GM12801 (cell line): ENCODE data around the gene KRT35.

Experiments used
- TF ChIP-seq, protein P1 (sequence below): IDR thresholded peaks from one replicate; pipeline ENCODE4 v1.5.1; 2011; ENCODE audit warnings: control low read depth; ENCODE audit not compliant: insufficient read length; ENCODE audit errors: extremely low read depth

Gene KRT35

DNA sequence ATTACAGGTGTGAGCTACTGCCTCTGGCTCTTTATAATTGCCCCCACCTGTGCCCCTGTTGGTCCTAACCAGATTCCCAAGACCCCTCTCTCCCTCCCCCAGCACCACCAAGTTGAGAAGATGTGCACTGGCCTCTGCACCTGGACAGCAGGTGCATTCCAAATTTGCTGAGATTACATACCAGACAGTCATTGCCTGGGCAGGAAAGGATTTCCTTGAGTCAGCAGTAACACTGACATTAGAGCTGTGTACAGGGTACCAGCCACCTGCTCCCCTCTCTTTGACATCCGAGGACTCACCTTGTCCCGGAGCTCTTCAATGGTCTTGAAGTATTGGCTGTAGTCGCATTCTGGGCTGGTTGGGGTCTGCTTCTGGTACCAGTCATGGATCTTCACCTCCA is 37.1 kb upstream of the KRT35 start:
- TF ChIP-seq, protein P1, sequence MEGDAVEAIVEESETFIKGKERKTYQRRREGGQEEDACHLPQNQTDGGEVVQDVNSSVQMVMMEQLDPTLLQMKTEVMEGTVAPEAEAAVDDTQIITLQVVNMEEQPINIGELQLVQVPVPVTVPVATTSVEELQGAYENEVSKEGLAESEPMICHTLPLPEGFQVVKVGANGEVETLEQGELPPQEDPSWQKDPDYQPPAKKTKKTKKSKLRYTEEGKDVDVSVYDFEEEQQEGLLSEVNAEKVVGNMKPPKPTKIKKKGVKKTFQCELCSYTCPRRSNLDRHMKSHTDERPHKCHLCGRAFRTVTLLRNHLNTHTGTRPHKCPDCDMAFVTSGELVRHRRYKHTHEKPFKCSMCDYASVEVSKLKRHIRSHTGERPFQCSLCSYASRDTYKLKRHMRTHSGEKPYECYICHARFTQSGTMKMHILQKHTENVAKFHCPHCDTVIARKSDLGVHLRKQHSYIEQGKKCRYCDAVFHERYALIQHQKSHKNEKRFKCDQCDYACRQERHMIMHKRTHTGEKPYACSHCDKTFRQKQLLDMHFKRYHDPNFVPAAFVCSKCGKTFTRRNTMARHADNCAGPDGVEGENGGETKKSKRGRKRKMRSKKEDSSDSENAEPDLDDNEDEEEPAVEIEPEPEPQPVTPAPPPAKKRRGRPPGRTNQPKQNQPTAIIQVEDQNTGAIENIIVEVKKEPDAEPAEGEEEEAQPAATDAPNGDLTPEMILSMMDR, result no peak

DNA sequence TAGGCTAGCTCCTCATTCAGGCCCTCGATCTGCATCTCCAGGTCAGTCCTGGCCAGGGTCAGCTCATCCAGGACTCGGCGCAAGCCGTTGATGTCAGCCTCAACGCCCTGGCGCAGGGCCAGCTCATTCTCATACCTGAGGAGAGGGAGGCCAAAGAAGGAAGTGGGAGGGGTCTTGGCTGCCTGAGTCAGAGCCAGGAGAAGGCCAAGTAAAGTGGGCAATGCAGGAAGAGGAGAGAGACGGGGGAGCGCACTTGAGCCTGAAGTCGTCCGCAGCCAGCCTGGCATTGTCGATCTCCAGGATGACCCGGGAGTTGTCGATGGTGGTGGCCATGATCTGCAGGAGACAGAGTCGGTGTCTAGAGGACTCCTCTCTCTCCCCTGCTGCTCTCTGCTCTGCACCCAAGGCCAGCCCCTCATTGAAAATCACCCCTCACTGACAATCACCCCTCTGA is 35.9 kb upstream of the KRT35 start:
- TF ChIP-seq, protein P1, result no peak

DNA sequence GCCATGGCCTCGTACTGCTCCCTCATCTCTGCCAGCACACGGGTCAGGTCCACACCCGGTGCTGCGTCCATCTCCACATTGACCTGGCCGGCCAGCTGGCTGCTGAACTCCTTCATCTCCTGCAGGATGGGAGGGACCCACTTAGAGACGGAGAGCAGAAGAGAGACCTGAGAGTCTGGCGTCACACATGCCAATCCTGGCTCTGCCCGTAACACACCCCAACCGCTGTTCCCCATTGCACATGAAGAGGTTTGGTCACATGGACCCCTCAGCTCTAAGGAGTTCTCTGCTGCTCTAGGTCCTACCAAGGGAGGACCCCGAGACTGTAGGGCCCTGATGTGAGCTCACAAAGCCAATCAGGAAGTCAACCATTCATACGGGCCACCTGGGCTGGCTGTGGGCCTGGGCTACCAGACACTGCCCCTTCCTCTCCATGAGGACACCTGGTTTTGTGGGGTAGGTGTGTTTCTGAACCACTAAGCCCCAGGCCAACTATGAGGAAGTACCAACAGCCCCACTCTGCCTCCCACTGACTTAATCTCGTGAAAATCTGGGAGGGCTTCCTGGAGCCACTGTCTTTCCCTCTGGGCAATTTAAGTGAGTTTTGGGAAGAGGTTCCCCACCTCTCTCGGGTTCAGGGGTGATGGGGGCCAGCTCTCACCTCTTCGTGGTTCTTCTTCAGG is 35.3 kb upstream of the KRT35 start:
- TF ChIP-seq, protein P1, result no peak

DNA sequence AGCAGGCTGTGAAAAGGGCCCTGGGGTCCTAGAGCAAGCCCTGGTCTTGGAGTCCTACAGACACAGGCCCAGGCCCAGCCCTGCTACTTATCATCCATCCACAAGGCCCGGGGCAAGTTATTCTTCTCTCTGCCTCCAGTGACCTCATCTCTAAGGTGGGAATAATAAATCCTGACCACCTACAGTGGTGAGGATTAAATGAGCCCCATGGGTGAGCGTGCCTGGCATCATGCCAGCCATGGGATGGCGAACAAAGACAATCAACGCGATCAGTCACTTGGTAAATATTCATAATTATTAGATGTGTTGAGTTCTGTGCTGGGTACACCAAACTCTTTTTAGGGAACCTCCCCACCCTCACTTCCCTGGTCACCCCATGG is 32.2 kb upstream of the KRT35 start:
- TF ChIP-seq, protein P1, result no peak

DNA sequence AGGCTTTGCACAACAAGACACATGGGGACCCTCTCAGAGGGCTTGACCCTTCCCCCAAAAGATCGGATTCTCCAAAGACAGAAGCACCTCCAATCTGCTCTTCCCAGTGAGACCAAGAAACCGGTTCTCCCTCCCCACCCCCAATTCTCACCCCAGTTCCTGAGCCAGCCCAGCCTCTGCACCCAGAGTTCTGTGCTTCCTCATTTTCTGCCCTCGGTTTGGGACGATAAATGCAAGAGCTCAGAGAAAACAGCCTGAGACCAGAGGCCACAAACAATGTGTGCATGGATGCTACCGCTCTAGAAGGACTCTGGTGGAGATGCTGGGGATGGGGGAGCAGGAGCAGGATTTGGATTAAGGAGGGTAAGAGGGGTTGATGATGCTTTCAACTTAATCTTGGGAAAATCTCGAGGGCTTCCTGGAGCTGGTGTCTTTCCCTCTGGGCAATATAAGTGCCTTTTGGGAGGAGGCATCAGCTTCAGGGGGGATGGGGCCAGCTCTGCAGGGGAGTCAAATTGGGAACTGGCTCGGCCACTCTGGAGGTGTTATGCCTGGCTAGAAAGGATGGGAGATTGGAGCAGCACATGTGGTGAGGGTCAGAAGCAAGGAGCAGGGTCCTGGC is 31.7 kb upstream of the KRT35 start:
- TF ChIP-seq, protein P1, result no peak

DNA sequence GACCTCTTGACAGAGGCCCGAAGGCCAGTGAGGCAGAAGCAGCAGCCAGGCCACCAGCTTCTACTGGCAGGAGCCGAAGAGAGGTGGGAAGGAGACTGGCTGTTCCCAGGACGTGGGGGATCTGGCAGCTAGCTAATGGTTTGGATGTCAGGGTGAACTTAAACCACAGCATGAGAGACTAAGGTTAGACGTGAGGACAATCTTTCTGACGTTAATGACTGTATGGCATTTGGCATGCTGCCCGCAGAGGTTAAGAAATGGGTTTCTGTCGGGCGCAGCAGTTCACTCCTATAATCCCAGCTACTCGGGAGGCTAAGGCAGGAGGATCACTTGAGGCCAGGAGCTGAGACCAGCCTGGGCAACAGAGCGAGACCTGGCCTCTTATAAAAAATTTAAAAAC is 30.8 kb upstream of the KRT35 start:
- TF ChIP-seq, protein P1, result no peak

DNA sequence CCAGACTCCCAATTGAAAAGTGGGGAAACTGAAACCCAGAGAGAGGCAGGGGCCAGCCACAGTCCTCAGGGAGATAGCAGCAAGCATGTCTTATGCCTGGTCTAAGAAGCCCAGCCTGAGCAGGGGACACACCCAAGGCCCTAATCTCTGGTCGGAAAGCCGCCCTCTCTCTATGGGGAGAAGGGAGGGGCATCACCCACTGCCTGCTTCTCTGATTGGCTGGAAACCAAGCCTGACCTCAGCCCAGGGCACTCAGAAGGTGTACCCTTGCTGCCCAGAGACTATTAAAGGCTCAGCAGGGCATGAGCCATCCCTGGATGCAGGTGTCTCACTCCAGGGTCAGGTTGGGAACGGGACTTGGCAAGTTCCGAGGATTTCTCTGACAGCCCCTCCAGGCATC is 30.2 kb upstream of the KRT35 start:
- TF ChIP-seq, protein P1, result no peak
